Amniotic stem cell (primary cell): ENCODE measurements around the gene G6PC1.
"Not testable (repeated sequence)": the region's sequence is repeated elsewhere in the genome, so short reads cannot be mapped to it uniquely, and the experiment has no call there.

ENCODE experiments used
- DNase-seq: peaks from one replicate; lab custom pipeline; 2025; lab: John Stamatoyannopoulos, UW

G6PC1 gene

GRCh38 chr17:42873932-42874695 lies 26.5 kb upstream of the G6PC1 start:
- not testable (repeated sequence) for DNase-seq

- no peak for DNase-seq
Observed at GRCh38 chr17:42877037-42877436, 23.6 kb upstream of the G6PC1 start.

DNA sequence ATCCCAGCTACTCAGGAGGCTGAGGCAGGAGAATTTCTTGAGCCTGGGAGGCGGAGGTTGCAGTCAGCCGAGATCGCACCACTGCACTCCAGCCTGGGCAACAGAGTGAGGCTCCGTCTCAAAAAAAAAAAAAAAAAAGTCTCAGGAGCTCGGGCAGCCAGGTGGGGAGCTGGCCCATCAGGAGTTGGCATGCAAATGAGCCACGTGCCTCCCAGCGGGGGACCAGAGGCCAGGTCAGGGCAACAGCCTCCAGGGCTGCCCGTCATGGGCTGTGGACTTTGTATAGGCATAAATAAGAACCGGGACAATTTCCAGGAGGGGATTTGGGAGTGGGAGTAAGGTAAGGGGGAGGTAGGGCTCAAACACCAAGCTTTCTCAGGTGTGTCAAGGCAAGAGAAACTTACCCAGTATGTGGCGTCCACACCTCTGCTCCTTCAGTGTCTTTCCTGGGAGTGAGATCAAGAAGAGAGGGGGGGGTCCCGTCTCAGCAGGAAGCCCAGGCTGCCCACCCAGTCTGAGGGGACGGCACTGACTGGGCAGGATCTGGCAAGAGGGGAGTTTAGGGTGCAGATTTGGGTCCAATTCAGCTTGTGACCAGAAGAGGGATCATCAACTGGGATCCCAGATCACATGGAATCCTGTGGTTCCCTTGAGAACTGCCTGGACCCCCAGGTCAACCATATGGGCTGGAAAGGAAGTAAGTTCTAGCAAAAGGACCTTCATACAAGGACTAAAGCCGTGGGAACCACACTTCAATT lies 22.3 kb upstream of the G6PC1 start:
- no peak for DNase-seq

- DNase-seq = no peak
Observed at GRCh38 chr17:42878924-42879595, 21.5 kb upstream of the G6PC1 start.

- no peak for DNase-seq
Observed at GRCh38 chr17:42879596-42879985, 21.0 kb upstream of the G6PC1 start.

DNA sequence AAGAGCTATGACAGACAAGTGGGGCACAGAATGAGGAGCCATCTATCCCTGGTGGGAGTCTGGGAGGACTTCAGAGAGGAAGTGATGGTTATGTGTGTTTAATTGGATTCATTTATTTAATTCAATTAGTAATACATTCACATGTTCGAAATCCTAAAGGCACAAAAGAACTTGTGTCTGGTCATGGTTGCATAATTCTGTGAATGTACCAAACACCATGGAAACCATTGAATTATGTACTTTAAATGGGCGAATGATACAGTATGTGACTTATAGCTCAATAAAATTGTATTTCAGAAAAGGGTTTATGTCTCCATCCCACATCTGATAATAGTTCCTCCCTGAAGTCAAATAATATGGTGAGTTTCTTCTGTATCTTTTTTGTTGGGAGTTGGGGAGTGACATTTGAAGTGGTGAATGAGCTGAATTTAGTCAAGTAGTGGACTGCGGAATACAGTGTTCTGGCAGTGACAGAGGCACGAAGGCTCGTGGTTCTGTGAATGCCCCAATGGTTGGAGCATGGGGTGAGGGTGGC lies 19.8 kb upstream of the G6PC1 start:
- no peak for DNase-seq

- not testable (repeated sequence) for DNase-seq
Observed at GRCh38 chr17:42881706-42882105, 18.9 kb upstream of the G6PC1 start.

GRCh38 chr17:42882166-42882565 lies 18.4 kb upstream of the G6PC1 start:
- no peak for DNase-seq

DNA sequence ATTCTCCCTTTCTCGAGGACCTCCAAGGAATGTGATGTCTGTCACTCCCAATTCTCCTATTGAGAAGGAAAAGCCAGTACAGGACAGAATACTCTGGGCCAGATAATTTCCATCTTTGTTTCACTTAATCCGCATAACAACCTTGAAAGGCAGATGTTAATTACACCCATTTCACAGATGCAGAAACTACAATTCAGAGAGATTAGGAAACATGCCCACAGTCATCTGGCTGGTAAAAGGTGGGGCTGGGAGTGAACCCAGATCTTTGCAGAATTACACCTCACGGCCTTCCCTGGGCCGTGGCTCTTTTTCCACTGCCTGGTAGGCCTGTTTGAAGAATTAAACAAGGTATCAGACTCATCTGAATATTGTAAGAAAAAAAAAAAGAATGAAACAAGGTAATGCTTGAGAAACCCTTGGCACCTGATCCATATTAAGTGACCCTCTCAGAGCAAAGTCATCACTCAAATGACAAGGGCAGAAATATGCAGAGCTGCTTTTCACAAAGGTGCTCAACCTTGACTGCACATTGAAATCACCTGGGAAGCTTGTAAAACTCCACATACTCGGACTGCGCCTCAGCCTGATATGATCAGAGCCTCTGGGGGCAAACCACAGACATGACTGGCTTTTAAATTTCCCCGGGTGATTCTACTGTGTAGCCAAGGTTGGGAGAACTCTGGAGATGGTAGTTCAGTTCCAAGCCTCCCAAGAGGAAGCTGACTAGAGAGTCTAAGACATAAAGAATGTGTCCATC lies 16.6 kb upstream of the G6PC1 start:
- no peak for DNase-seq

- not testable (repeated sequence) for DNase-seq
Observed at GRCh38 chr17:42885806-42886205, 14.8 kb upstream of the G6PC1 start.

GRCh38 chr17:42886283-42887176 lies 14.1 kb upstream of the G6PC1 start:
- DNase-seq = no peak

GRCh38 chr17:42889809-42890208 lies 10.8 kb upstream of the G6PC1 start:
- no peak for DNase-seq

DNA sequence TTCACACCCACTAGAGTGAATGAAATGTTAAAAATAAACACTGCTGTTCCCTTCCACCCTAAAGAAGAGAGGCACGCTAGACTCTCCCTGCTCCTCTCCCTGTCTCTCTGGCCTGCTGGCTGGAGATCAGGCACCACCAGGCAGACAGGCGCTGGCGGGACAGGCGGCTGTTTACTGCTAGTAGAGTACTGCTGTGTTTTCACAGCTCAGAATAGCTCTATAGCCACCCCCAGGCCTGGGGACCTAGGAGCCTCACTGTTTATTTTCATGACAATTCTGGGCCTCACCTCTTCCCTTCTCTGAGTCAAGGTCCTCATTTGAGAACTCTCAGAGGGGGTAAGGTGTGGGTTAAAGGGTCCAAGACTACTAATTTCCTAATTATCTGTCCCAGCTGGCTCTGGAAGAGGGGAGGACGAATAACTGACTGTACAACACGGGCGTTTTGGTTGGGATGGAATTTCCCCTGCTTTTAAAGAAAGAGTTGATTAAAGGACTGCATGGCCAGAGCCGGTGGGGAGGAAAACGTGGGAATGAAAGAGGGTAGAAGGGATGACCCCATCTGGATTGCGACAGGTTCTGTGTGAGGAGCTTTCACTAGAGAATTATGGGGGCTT lies 9.0 kb upstream of the G6PC1 start:
- DNase-seq = no peak

- no peak for DNase-seq
Observed at GRCh38 chr17:42893359-42893758, 7.2 kb upstream of the G6PC1 start.

GRCh38 chr17:42894283-42895184 lies 6.1 kb upstream of the G6PC1 start:
- DNase-seq = no peak

- peak; percentile 29 for DNase-seq
Observed at GRCh38 chr17:42895185-42895555, 5.4 kb upstream of the G6PC1 start.

- no peak for DNase-seq
Observed at GRCh38 chr17:42898147-42898811, 2.3 kb upstream of the G6PC1 start.

- not testable (repeated sequence) for DNase-seq
Observed at GRCh38 chr17:42899981-42900380, 618 bp upstream of the G6PC1 start.
